Measurements from ENCODE around the gene ASIC4. TPM values are rescaled to one million over a fixed set of nuclear protein-coding genes. Genes with fewer than 3 reads are reported as not detected.
A peak's percentile ranks its signal among the peaks of the same experiment; 100 is the strongest.

The ASIC4 gene
- total and polyA plus RNA-seq, 9 of the 15 experiments (the other 6 are each of a cell fraction or from before 2014, with no cell fraction given) = 0.07 to 19.2 (median 4.8) TPM

- TF ChIP-seq DDX20 (tag; IDR thresholded peaks at IDR 0.05; ENCODE audit: low read depth) = no peak
- TF ChIP-seq GTF2E2 (tag; IDR thresholded peaks at IDR 0.05) = no peak
- TF ChIP-seq SMC3 (conservative IDR thresholded peaks at IDR 0.05; ENCODE audit: insufficient read depth, low read depth, low read length) = no peak
- TF ChIP-seq, protein P1, sequence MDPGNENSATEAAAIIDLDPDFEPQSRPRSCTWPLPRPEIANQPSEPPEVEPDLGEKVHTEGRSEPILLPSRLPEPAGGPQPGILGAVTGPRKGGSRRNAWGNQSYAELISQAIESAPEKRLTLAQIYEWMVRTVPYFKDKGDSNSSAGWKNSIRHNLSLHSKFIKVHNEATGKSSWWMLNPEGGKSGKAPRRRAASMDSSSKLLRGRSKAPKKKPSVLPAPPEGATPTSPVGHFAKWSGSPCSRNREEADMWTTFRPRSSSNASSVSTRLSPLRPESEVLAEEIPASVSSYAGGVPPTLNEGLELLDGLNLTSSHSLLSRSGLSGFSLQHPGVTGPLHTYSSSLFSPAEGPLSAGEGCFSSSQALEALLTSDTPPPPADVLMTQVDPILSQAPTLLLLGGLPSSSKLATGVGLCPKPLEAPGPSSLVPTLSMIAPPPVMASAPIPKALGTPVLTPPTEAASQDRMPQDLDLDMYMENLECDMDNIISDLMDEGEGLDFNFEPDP (CRISPR knock-in tag; IDR thresholded peaks at IDR 0.05) = no peak
- TF ChIP-seq FOXM1 (IDR thresholded peaks at IDR 0.05; ENCODE audit: low read depth) = peak; percentile 44; the same call in 1 of the 2 replicates
- 0 out of 2 replicates have a peak, but pooled peaks have one; percentile 73 for TF ChIP-seq FOXM1 (CRISPR knock-in tag; IDR thresholded peaks at IDR 0.05; ENCODE audit: low read depth)
- no peak for TF ChIP-seq RBM14 (IDR thresholded peaks at IDR 0.05; ENCODE audit: borderline replicate concordance, insufficient read depth, low read depth, low read length)
- TF ChIP-seq, protein P2, sequence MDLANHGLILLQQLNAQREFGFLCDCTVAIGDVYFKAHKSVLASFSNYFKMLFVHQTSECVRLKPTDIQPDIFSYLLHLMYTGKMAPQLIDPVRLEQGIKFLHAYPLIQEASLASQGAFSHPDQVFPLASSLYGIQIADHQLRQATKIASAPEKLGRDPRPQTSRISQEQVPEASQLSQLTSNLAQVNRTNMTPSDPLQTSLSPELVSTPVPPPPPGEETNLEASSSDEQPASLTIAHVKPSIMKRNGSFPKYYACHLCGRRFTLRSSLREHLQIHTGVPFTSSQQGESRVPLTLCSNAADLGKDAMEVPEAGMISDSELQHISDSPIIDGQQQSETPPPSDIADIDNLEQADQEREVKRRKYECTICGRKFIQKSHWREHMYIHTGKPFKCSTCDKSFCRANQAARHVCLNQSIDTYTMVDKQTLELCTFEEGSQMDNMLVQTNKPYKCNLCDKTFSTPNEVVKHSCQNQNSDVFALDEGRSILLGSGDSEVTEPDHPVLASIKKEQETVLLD (IDR thresholded peaks at IDR 0.05) = peak; percentile 48; the same call in 1 of the 2 replicates
- no peak for TF ChIP-seq ZNF76 (CRISPR knock-in tag; IDR thresholded peaks at IDR 0.05; ENCODE audit: borderline replicate concordance)
- no peak for TF ChIP-seq FOXA3 (CRISPR knock-in tag; conservative IDR thresholded peaks at IDR 0.05 in 1 of 2, IDR thresholded peaks at IDR 0.05 in 1 of 2)
- TF ChIP-seq TGIF2 (CRISPR knock-in tag; IDR thresholded peaks at IDR 0.05) = no peak
- TF ChIP-seq TAF9B (IDR thresholded peaks at IDR 0.05; ENCODE audit: partially characterized antibody) = no peak
- TF ChIP-seq BHLHE40 (IDR thresholded peaks at IDR 0.05; ENCODE audit: low read length) = peak; percentile 38; the same call in 1 of the 2 replicates
- TF ChIP-seq ARNT (IDR thresholded peaks at IDR 0.05) = no peak
- TF ChIP-seq ZNF24 (IDR thresholded peaks at IDR 0.05) = no peak
- TF ChIP-seq CAMTA2 (CRISPR knock-in tag; conservative IDR thresholded peaks at IDR 0.05) = no peak
- peak; percentile 91 for TF ChIP-seq JUND (IDR thresholded peaks at IDR 0.05; ENCODE audit: borderline replicate concordance, low read depth, low read length)
- peak; percentile 76; the same call in 1 of the 3 replicates for TF ChIP-seq JUND (tag; IDR thresholded peaks at IDR 0.05; ENCODE audit: borderline replicate concordance, low read depth, low read length)
- no peak for TF ChIP-seq HOXB6 (CRISPR knock-in tag; IDR thresholded peaks at IDR 0.05; ENCODE audit: borderline replicate concordance)
- peak; percentile 94 for TF ChIP-seq EHMT2 (IDR thresholded peaks at IDR 0.05)
- TF ChIP-seq, protein P3, sequence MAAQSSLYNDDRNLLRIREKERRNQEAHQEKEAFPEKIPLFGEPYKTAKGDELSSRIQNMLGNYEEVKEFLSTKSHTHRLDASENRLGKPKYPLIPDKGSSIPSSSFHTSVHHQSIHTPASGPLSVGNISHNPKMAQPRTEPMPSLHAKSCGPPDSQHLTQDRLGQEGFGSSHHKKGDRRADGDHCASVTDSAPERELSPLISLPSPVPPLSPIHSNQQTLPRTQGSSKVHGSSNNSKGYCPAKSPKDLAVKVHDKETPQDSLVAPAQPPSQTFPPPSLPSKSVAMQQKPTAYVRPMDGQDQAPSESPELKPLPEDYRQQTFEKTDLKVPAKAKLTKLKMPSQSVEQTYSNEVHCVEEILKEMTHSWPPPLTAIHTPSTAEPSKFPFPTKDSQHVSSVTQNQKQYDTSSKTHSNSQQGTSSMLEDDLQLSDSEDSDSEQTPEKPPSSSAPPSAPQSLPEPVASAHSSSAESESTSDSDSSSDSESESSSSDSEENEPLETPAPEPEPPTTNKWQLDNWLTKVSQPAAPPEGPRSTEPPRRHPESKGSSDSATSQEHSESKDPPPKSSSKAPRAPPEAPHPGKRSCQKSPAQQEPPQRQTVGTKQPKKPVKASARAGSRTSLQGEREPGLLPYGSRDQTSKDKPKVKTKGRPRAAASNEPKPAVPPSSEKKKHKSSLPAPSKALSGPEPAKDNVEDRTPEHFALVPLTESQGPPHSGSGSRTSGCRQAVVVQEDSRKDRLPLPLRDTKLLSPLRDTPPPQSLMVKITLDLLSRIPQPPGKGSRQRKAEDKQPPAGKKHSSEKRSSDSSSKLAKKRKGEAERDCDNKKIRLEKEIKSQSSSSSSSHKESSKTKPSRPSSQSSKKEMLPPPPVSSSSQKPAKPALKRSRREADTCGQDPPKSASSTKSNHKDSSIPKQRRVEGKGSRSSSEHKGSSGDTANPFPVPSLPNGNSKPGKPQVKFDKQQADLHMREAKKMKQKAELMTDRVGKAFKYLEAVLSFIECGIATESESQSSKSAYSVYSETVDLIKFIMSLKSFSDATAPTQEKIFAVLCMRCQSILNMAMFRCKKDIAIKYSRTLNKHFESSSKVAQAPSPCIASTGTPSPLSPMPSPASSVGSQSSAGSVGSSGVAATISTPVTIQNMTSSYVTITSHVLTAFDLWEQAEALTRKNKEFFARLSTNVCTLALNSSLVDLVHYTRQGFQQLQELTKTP (IDR thresholded peaks at IDR 0.05; ENCODE audit: low read depth in 1 of 2, partially characterized antibody in 2 of 2) = peak in 1 of 2 experiments; percentile 51
These were observed 29.5 kb downstream of the ASIC4 start, which contains the start of the genes CHPF and TMEM198 (continued) for GRCh38 chr2:219543596-219544358.

Data from K562 (cell line).